PC-9 (cell line): Measurements from ENCODE around the gene MACROD2.

Source experiments
- CTCF ChIP-seq: fragments of 200-600 bp; sonication (generic); conservative IDR thresholded peaks from 2 replicates; pipeline ENCODE4 v1.6.1; 2017; ENCODE audit warnings: mixed run types, antibody characterized with exemption, mild to moderate bottlenecking, moderate library complexity
- EZH2 ChIP-seq: fragments of 200-600 bp; sonication (generic); IDR thresholded peaks from 2 replicates; pipeline ENCODE4 v1.8.0; 2017; ENCODE audit warnings: antibody characterized with exemption, low read depth

- no peak for TF ChIP-seq CTCF
- TF ChIP-seq EZH2 = no peak
Observed at GRCh38 chr20:15069355-15069754, 1074.0 kb downstream of the MACROD2 start.
